ENCODE measurements around the gene NFATC1. TPM values are rescaled to one million over a fixed set of nuclear protein-coding genes. Genes with fewer than 3 reads are reported as not detected.

NFATC1 gene
- total RNA-seq, 2 donors from 2014 or later, result 89.4 to 94.8 TPM

GRCh38 chr18:79405781-79406575 lies 10.2 kb downstream of the NFATC1 start:
- ATAC-seq, result peak; percentile 80 to 86
- Mint-ChIP-seq H3K36me3 (peaks cover 35 to 40% of the 10 kb centered on the region in 2 donors), H3K9me3 (no peaks in the 10 kb centered on the region), H3K27ac (peak overlapping the region; percentile 95 to 99)
- DNase-seq (ENCODE audit: low spot score in 2 of 2), result peak; percentile 80 to 86

GRCh38 chr18:79406708-79407107 lies 11.0 kb downstream of the NFATC1 start:
- H3K27ac Mint-ChIP-seq, result peak overlapping the region; percentile 95 to 99
- ATAC-seq (no peak), DNase-seq (ENCODE audit: low spot score in 2 of 2) (no peak)
- no peaks in the 10 kb centered on the region for H3K9me3 Mint-ChIP-seq
- peaks cover 28 to 33% of the 10 kb centered on the region in 2 donors for H3K36me3 Mint-ChIP-seq

- H3K36me3 Mint-ChIP-seq, result peaks cover 32 to 33% of the 10 kb centered on the region in 2 donors
- ATAC-seq, result no peak
- H3K27ac Mint-ChIP-seq, result no peak overlapping the region
- H3K9me3 Mint-ChIP-seq, result no peaks in the 10 kb centered on the region
- DNase-seq (ENCODE audit: low spot score in 2 of 2), result no peak
These were observed 13.6 kb downstream of the NFATC1 start for GRCh38 chr18:79409313-79409712.

GRCh38 chr18:79410171-79410641 lies 14.5 kb downstream of the NFATC1 start:
- no peak for ATAC-seq
- no peak overlapping the region for H3K27ac Mint-ChIP-seq
- peaks cover 30 to 35% of the 10 kb centered on the region in 2 donors for H3K36me3 Mint-ChIP-seq
- no peak for DNase-seq (ENCODE audit: low spot score in 2 of 2)
- no peaks in the 10 kb centered on the region for H3K9me3 Mint-ChIP-seq

GRCh38 chr18:79410731-79411613 lies 15.2 kb downstream of the NFATC1 start:
- Mint-ChIP-seq H3K9me3 (no peaks in the 10 kb centered on the region), H3K36me3 (peaks cover 28 to 32% of the 10 kb centered on the region in 2 donors), H3K27ac (no peak overlapping the region)
- ATAC-seq (no peak), DNase-seq (ENCODE audit: low spot score in 2 of 2) (no peak)

GRCh38 chr18:79411614-79412526 lies 16.1 kb downstream of the NFATC1 start:
- no peak for DNase-seq (ENCODE audit: low spot score in 2 of 2)
- ATAC-seq, result no peak
- Mint-ChIP-seq H3K9me3 (no peaks in the 10 kb centered on the region), H3K27ac (no peak overlapping the region), H3K36me3 (peaks cover 23 to 25% of the 10 kb centered on the region in 2 donors)

- no peak for ATAC-seq
- peak overlapping the region; percentile 10 to 77 for H3K27ac Mint-ChIP-seq
These were observed 17.3 kb downstream of the NFATC1 start for GRCh38 chr18:79413025-79413424.

GRCh38 chr18:79413426-79413825 lies 17.7 kb downstream of the NFATC1 start:
- Mint-ChIP-seq H3K36me3 (peaks cover 15 to 18% of the 10 kb centered on the region in 2 donors), H3K27ac (peak overlapping the region; percentile 10 to 77), H3K9me3 (no peaks in the 10 kb centered on the region)
- no peak for ATAC-seq
- no peak for DNase-seq (ENCODE audit: low spot score in 2 of 2)

More at GRCh38 chr18:79413025-79413424, 17.3 kb downstream of the NFATC1 start:
- H3K36me3 Mint-ChIP-seq, result peaks cover 17 to 18% of the 10 kb centered on the region in 2 donors
- DNase-seq (ENCODE audit: low spot score in 2 of 2), result no peak
- no peaks in the 10 kb centered on the region for H3K9me3 Mint-ChIP-seq

- H3K36me3 Mint-ChIP-seq, result peaks cover 15 to 18% of the 10 kb centered on the region in 2 donors
- H3K27ac Mint-ChIP-seq, result peak overlapping the region; percentile 10 to 77
These were observed 18.2 kb downstream of the NFATC1 start for GRCh38 chr18:79413901-79414300.

GRCh38 chr18:79416022-79416676 lies 20.4 kb downstream of the NFATC1 start:
- ATAC-seq (peak in 1 of 2 donors; percentile 11), DNase-seq (ENCODE audit: low spot score in 2 of 2) (no peak)
- Mint-ChIP-seq H3K9me3 (no peaks in the 10 kb centered on the region), H3K27ac (peak overlapping the region in 1 of 2 donors; percentile 72), H3K36me3 (peaks cover 22 to 26% of the 10 kb centered on the region in 2 donors)

More at GRCh38 chr18:79413901-79414300, 18.2 kb downstream of the NFATC1 start:
- no peaks in the 10 kb centered on the region for H3K9me3 Mint-ChIP-seq
- DNase-seq (ENCODE audit: low spot score in 2 of 2) (no peak), ATAC-seq (no peak)

GRCh38 chr18:79416677-79417052 lies 20.9 kb downstream of the NFATC1 start:
- no peaks in the 10 kb centered on the region for H3K9me3 Mint-ChIP-seq
- DNase-seq (ENCODE audit: low spot score in 2 of 2), result no peak
- peak overlapping the region in 1 of 2 donors; percentile 92 for H3K27ac Mint-ChIP-seq
- ATAC-seq, result peak in 1 of 2 donors; percentile 20
- H3K36me3 Mint-ChIP-seq, result peaks cover 22 to 26% of the 10 kb centered on the region in 2 donors

- Mint-ChIP-seq H3K36me3 (peaks cover 16 to 20% of the 10 kb centered on the region in 2 donors), H3K9me3 (no peaks in the 10 kb centered on the region), H3K27ac (peak overlapping the region in 1 of 2 donors; percentile 85)
- ATAC-seq, result no peak
- no peak for DNase-seq (ENCODE audit: low spot score in 2 of 2)
These were observed 22.5 kb downstream of the NFATC1 start for GRCh38 chr18:79418236-79418635.

- Mint-ChIP-seq H3K36me3 (peaks cover 12 to 19% of the 10 kb centered on the region in 2 donors), H3K9me3 (no peaks in the 10 kb centered on the region), H3K27ac (peak overlapping the region in 1 of 2 donors; percentile 85)
- no peak for ATAC-seq
- DNase-seq (ENCODE audit: low spot score in 2 of 2), result no peak
These were observed 22.9 kb downstream of the NFATC1 start for GRCh38 chr18:79418642-79419041.

- DNase-seq (ENCODE audit: low spot score in 2 of 2) (no peak), ATAC-seq (no peak)
- peak overlapping the region; percentile 57 to 67 for H3K27ac Mint-ChIP-seq
- H3K36me3 Mint-ChIP-seq, result peaks cover 12 to 21% of the 10 kb centered on the region in 2 donors
- H3K9me3 Mint-ChIP-seq, result no peaks in the 10 kb centered on the region
These were observed 24.5 kb downstream of the NFATC1 start for GRCh38 chr18:79420033-79420745.

- no peak overlapping the region for H3K27ac Mint-ChIP-seq
- ATAC-seq (no peak), DNase-seq (ENCODE audit: low spot score in 2 of 2) (no peak)
- H3K9me3 Mint-ChIP-seq, result no peaks in the 10 kb centered on the region
- peaks cover 12 to 22% of the 10 kb centered on the region in 2 donors for H3K36me3 Mint-ChIP-seq
These were observed 25.6 kb downstream of the NFATC1 start for GRCh38 chr18:79421275-79421857.
